Heart left ventricle (tissue), 13 donors: ENCODE results near the gene VRK1.

Experiments
- POLR2A ChIP-seq, 2 donors: fragments of 450-650 bp; IDR thresholded peaks; one replicate each; pipeline ENCODE4 v1.6.1; 2017; ENCODE audit warnings: antibody characterized with exemption in 2 of 2, mild to moderate bottlenecking in 2 of 2, moderate library complexity in 2 of 2
- TF ChIP-seq, protein P1 (sequence below), 12 donors: fragments of 200-600 bp; sonication (generic) in 4 of 12; IDR thresholded peaks; one replicate each; pipeline versions ENCODE4 v1.5.0 to v1.8.0; 2018 to 2022; ENCODE audit warnings: antibody characterized with exemption in 12 of 12, mild to moderate bottlenecking in 5 of 12
- donor health status: ischemic (EF 13 %, LVEDD 7.1; RV severe dilation, severe dysfunction).
- donor health status: DM: no; HTN: yes; CAD: no.
- donor health status: DM: no; HTN: no; CAD: no.
- donor health status: ischemic (EF 25% LVEDD 6.9; RV normal size, moderate dysfunction).
- donor health status: ischemic (EF 25% LVEDD 5.7; RV mildly dilated, moderate dysfunction).
- donor health status: ischemic (EF 35%, LVEDD 5.7; RV mildly dilated, moderate dysfunction).
- donor health status: nonischemic (EF 11% LVEDD 7.7; RV severe dilation, severe dysfunction).
- donor health status: DM: yes; HTN: yes; CAD: no.
- donor health status: PGD.
- donor health status: ischemic (EF 29% LVEDD 5.4; RV normal size, mild dysfunction).
- donor health status: nonischemic (EF 23%, LVEDD 6.1; RV moderate dilation, normal function).

DNA sequence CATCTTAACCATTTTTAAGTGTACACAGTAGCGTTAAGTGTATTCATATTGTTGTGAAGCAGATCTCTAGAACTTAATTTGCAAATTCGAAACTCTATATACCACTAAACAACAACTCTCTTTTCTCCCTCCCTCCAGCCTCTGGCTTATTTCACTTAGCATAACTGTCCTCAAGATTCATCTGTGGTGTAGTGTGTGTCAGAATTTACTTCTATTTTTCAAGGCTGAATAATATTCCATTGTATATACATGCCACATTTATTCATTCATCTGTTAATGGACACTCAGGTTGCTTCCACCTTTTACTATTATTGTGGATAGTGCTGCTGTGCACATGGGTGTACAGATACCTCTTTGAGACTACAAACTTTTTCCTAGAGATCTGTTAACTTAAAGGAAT, 26.5 kb downstream of the VRK1 start:
- no peak for TF ChIP-seq POLR2A (IDR thresholded peaks at IDR 0.05)
- TF ChIP-seq, protein P1, sequence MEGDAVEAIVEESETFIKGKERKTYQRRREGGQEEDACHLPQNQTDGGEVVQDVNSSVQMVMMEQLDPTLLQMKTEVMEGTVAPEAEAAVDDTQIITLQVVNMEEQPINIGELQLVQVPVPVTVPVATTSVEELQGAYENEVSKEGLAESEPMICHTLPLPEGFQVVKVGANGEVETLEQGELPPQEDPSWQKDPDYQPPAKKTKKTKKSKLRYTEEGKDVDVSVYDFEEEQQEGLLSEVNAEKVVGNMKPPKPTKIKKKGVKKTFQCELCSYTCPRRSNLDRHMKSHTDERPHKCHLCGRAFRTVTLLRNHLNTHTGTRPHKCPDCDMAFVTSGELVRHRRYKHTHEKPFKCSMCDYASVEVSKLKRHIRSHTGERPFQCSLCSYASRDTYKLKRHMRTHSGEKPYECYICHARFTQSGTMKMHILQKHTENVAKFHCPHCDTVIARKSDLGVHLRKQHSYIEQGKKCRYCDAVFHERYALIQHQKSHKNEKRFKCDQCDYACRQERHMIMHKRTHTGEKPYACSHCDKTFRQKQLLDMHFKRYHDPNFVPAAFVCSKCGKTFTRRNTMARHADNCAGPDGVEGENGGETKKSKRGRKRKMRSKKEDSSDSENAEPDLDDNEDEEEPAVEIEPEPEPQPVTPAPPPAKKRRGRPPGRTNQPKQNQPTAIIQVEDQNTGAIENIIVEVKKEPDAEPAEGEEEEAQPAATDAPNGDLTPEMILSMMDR (IDR thresholded peaks at IDR 0.05), result no peak
